COLO668 (cell line): ENCODE measurements around the gene TP53TG5.

ENCODE experiments used
- DNase-seq: peaks from one replicate; lab custom pipeline; 2025; ENCODE audit not compliant: unreplicated experiment; lab: John Stamatoyannopoulos, UW

The TP53TG5 gene

GRCh38 chr20:45378191-45378590, at the start of gene TP53TG5:
Gene TP53TG5 (minus strand): TSS chr20:45378325. CDS start chr20:45378236, 89 bp downstream.
- DNase-seq = no peak

GRCh38 chr20:45427236-45428149, 49.4 kb upstream of the TP53TG5 start:
- no peak for DNase-seq

- DNase-seq = no peak
Observed at GRCh38 chr20:45426320-45427016, 48.3 kb upstream of the TP53TG5 start.

- no peak for DNase-seq
Observed at GRCh38 chr20:45425561-45425960, 47.4 kb upstream of the TP53TG5 start.

DNA sequence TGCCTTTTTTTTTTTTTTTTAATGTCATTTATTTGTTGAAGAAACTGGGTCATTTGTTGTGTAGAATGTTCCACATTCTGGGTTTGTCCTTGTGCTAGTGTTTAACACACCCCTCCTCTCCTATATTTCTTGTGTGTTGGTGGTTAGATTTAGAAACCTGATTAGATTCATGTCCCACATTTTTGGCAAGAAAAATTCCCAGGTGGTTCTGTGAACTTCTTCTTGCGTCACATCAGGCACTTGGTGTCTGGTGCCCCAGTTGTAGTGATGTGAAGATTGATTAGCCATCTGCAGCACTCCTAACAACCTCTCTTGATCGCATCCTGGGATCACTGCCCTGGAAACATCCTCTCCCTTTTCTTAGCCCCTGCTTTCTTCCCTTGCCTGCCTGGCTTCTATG, 45.6 kb upstream of the TP53TG5 start:
- no peak for DNase-seq

GRCh38 chr20:45420125-45420524, 42.0 kb upstream of the TP53TG5 start:
- no peak for DNase-seq

DNA sequence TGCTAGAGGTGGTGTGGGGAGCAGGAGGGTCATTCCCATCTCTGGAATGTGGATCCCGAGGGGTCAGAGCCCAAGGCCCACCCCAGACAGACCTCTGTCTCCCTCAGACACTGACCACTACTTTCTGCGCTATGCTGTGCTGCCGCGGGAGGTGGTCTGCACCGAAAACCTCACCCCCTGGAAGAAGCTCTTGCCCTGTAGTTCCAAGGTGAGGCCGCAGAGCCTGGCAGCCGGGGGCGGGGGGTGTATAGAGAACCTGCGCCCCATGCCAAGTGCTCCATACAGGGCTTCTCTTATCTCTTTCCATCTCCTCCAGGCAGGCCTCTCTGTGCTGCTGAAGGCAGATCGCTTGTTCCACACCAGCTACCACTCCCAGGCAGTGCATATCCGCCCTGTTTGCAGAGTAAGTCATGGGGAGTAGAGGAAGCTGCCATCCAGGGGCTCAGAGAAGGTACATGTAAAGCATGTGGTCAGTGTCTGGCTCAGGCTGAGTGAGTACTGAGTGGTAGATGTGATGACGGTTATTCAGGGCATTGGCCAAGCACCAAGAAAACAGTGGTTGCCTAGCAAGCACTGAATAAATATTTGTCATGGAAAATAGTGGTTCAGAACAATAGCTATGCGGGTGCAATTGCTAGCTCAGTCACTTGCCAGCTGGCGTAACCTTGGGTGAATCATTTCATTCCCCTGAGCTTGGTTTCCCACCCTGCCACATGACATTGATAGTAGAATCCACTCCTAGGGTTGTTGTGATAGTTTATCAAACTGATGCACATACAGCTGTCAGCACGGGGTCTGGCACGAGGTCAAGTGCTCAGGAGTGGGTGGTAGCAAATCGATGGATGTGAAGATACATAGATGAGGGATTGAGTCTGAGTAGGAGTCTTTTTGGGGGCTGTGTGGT, 41.3 kb upstream of the TP53TG5 start:
- DNase-seq = peak; percentile 97

DNA sequence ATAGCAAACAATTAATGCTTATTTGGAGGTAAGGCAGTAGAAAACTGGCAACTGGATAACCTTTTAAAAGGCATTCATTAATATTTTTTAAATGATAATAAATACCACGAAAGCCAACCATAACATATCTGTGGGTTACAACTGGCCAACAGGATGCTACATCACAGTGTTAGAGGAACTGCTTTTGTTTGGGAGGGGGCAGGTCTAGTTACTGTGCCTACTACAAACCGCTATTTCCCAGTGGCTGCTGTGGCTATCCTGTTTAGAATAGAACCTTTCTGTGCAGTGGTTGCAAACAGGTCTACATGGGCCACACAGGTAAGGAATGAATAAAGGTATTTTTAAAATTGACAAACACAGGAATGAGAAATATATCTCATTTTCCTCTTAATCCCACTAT, 38.8 kb upstream of the TP53TG5 start:
- no peak for DNase-seq

- DNase-seq = peak; percentile 93
Observed at GRCh38 chr20:45415822-45416637, 37.9 kb upstream of the TP53TG5 start, which contains the start of gene PIGT. Gene PIGT (plus strand): TSS chr20:45416141. CDS start chr20:45416157, 16 bp downstream.

DNA sequence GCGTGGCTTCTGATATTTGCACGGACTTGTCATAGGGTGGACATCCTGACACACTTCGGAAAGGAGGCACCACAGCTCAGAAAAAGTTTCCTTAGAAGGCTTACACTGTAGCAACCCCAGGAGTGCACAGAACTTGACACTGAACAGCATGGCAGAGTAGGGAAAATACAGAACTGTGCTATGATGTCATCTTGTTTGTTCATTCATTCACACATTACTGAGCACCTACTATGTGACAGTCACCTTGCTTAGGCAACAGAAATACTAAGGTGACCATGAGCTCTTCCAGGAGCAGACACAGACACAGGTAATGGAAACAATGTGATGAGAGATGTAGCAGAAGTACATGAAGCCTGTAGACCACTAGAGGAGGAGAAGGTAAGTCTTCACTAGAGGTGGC, 35.4 kb upstream of the TP53TG5 start:
- no peak for DNase-seq

GRCh38 chr20:45412653-45413052, 34.5 kb upstream of the TP53TG5 start:
- DNase-seq = no peak

DNA sequence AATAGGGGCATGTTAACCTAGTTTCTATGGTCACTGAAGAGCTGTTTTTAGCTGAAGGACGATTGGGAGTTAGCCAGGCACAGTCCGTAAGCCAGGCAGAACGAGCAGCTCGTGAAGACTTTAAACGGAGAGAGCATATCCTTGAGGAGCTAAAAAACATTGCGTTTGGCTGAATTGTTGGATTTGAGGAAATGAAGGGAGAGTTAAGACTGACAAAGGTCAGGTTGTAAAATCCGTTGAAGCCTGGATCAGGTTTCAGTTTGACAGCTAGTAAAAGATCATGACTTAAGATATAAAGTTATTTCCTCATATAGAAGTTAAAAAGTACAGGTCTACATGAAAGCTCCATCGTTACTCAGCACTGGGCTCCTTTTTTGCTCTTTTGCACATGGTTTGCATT, 32.8 kb upstream of the TP53TG5 start:
- no peak for DNase-seq

DNA sequence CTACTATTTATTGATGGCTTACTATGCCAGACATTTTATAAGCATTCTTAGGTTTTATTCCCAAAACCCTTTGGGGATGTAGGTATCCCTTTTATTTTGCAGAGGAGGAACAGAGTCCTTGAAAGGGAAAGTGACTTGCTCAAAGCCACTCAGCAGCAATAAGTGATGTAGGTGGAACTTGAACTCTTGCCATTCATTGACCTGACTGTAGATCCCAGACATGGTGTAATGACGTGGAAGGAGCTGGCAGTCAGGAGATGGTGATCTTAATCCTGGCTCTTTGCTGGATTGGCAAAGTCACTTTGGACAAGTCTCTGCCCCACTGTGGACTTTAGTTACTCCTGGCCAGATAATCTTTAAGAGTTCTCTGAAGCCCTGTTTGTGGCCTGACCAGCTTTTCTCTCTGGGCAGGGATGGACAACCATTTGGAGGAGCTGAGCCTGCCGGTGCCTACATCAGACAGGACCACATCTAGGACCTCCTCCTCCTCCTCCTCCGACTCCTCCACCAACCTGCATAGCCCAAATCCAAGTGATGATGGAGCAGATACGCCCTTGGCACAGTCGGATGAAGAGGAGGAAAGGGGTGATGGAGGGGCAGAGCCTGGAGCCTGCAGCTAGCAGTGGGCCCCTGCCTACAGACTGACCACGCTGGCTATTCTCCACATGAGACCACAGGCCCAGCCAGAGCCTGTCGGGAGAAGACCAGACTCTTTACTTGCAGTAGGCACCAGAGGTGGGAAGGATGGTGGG, 31.6 kb upstream of the TP53TG5 start:
- DNase-seq = no peak

GRCh38 chr20:45408646-45409213, 30.6 kb upstream of the TP53TG5 start:
- DNase-seq = no peak

GRCh38 chr20:45407783-45408645, 29.9 kb upstream of the TP53TG5 start, which contains the start of gene DBNDD2:
Gene DBNDD2 (plus strand): TSS chr20:45408289. CDS start chr20:45408468, 179 bp downstream.
- DNase-seq = no peak

DNA sequence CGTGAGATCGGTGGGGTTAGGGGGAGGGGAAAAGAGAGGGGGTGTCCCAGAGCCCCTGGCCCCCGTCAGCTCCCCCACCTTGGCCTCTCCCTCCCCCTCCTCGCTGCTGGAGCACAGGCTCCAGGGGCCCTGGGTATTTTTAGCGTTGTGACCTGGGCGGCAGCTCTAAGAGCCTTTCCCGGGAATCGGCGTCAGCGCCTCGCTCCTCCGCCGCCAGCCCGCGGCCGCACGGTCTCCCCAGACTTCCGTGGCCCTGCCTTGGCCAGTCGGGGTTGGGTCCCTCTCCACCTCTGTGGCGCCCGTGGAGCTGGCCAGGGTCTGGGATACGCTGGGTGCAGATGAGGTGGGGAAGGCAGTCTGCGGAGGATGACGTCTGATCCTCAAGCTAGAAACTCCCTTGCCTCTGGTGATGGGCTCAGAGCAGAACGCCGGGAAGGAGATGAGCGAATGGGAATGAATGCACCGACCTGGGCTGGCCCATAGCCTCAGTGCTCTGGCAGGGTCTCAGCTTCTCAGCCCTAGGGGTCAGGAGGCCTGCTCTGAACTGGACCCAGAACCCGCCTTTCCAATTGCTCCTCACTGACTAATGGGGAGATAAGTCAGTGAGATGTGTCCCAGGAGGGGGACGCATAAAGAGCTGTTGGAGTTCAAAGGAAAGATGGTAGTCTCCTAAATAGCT, 29.1 kb upstream of the TP53TG5 start:
- DNase-seq = peak; percentile 74

GRCh38 chr20:45406260-45407066, 28.3 kb upstream of the TP53TG5 start:
- DNase-seq = peak; percentile 91
